Renal cortex interstitium (tissue), 3 donors: ENCODE measurements around the gene RASSF1. TPM values are rescaled to one million over a fixed set of nuclear protein-coding genes. Genes with fewer than 3 reads are reported as not detected.

Source experiments
- polyA plus RNA-seq, 3 donors: library from polyadenylated mRNA; unstranded; fragments of 120-200 nt; gene quantifications; one replicate each; pipeline ENCODE4 v1.2.1, GENCODE V29; 2013; ENCODE audit not compliant: insufficient read length in 3 of 3

RASSF1 gene
- polyA plus RNA-seq, 3 donors: 16.4 to 22.2 (median 22.1) TPM

Other genes with a start within 250 kb of the RASSF1 start
- 10 to 100 TPM; 57.6 to 81.6 (median 63.1) TPM for gene SEMA3F, start 185.5 kb downstream of the RASSF1 start, polyA plus RNA-seq
- gene GNAT1, start 149.2 kb downstream of the RASSF1 start, polyA plus RNA-seq: not detected
- gene SLC38A3, start 135.6 kb downstream of the RASSF1 start, polyA plus RNA-seq: 1 to 10 TPM; 7.2 to 7.3 (median 7.2) TPM
- 100 to 1,000 TPM; 189 to 229 (median 189) TPM for gene GNAI2, start 104.6 kb downstream of the RASSF1 start, polyA plus RNA-seq
- gene SEMA3B, start 71.7 kb downstream of the RASSF1 start, polyA plus RNA-seq: 100 to 1,000 TPM in 1 of 3 donors, 10 to 100 TPM in 2; 69.5 to 169 (median 95.4) TPM
- gene LSMEM2, start 61.7 kb downstream of the RASSF1 start, polyA plus RNA-seq: under 1 TPM; 0.33 to 0.95 (median 0.45) TPM
- 10 to 100 TPM; 38.6 to 50.0 (median 46.7) TPM for gene IFRD2, start 48.4 kb downstream of the RASSF1 start, polyA plus RNA-seq
- gene HYAL3, start 41.4 kb downstream of the RASSF1 start, polyA plus RNA-seq: 1 to 10 TPM; 2.9 to 5.5 (median 3.2) TPM
- 10 to 100 TPM in 2 of 3 donors, 1 to 10 TPM in 1; 7.2 to 12.8 (median 10.0) TPM for gene NAA80, start 41.4 kb downstream of the RASSF1 start, polyA plus RNA-seq
- 1 to 10 TPM; 6.1 to 7.4 (median 7.2) TPM for gene HYAL1, start 37.3 kb downstream of the RASSF1 start, polyA plus RNA-seq
- gene HYAL2, start 18.1 kb downstream of the RASSF1 start, polyA plus RNA-seq: 10 to 100 TPM; 57.0 to 86.5 (median 71.4) TPM
- gene TUSC2, start 12.6 kb downstream of the RASSF1 start, polyA plus RNA-seq: 10 to 100 TPM; 23.4 to 26.4 (median 26.2) TPM
- gene ZMYND10, start 4.9 kb upstream of the RASSF1 start, polyA plus RNA-seq: 1 to 10 TPM; 2.9 to 3.9 (median 3.6) TPM
- 10 to 100 TPM; 30.2 to 35.9 (median 30.5) TPM for gene NPRL2, start 9.9 kb upstream of the RASSF1 start, polyA plus RNA-seq
- 10 to 100 TPM; 12.4 to 17.0 (median 13.4) TPM for gene CYB561D2, start 10.0 kb upstream of the RASSF1 start, polyA plus RNA-seq
- gene TMEM115, start 18.7 kb upstream of the RASSF1 start, polyA plus RNA-seq: 10 to 100 TPM; 29.1 to 42.9 (median 39.4) TPM
- gene CACNA2D2, start 162.8 kb upstream of the RASSF1 start, polyA plus RNA-seq: 10 to 100 TPM; 14.0 to 17.2 (median 14.6) TPM
- gene C3orf18, start 226.9 kb upstream of the RASSF1 start, polyA plus RNA-seq: 10 to 100 TPM; 16.0 to 19.6 (median 16.9) TPM
- 10 to 100 TPM; 21.9 to 34.0 (median 25.3) TPM for gene HEMK1, start 228.7 kb upstream of the RASSF1 start, polyA plus RNA-seq